ENCODE data around the gene TRRAP. TPM values are rescaled to one million over a fixed set of nuclear protein-coding genes. Genes with fewer than 3 reads are reported as not detected.

TRRAP gene
- total RNA-seq, 1 donor from 2014 or later: 66.9 TPM

DNA sequence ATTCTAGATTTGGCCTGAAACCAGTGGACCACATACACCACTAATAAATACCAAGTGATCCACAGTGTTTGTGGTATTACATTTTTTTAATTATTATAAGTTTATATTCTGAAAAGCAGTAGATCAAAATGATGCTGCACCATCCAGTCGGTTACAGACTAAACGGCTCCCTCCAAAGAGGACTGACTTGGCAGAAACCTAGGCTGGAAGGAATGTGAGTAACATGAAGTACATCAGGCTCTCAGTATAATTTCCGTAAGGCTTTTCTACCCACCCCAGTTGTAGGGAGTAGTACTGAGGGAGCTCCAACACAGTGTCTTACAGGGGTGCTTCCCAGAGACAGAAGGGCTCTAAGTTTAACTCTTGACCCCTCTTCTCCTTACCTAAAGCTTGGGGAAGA, 119.5 kb downstream of the TRRAP start:
- no peaks in the 10 kb centered on the region for H3K36me3 Mint-ChIP-seq (ENCODE audit: low read depth)
- H3K27ac Mint-ChIP-seq (ENCODE audit: unreplicated experiment): no peak overlapping the region
- no peak for DNase-seq (ENCODE audit: low read depth, low spot score)
- H3K27me3 Mint-ChIP-seq (ENCODE audit: low read depth): no peaks in the 10 kb centered on the region
- H3K4me3 Mint-ChIP-seq: no peak overlapping the region
- no peaks in the 10 kb centered on the region for H3K4me1 Mint-ChIP-seq
- no peaks in the 10 kb centered on the region for H3K9me3 Mint-ChIP-seq
- TF ChIP-seq, protein P1, sequence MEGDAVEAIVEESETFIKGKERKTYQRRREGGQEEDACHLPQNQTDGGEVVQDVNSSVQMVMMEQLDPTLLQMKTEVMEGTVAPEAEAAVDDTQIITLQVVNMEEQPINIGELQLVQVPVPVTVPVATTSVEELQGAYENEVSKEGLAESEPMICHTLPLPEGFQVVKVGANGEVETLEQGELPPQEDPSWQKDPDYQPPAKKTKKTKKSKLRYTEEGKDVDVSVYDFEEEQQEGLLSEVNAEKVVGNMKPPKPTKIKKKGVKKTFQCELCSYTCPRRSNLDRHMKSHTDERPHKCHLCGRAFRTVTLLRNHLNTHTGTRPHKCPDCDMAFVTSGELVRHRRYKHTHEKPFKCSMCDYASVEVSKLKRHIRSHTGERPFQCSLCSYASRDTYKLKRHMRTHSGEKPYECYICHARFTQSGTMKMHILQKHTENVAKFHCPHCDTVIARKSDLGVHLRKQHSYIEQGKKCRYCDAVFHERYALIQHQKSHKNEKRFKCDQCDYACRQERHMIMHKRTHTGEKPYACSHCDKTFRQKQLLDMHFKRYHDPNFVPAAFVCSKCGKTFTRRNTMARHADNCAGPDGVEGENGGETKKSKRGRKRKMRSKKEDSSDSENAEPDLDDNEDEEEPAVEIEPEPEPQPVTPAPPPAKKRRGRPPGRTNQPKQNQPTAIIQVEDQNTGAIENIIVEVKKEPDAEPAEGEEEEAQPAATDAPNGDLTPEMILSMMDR (conservative IDR thresholded peaks at IDR 0.05): no peak

DNA sequence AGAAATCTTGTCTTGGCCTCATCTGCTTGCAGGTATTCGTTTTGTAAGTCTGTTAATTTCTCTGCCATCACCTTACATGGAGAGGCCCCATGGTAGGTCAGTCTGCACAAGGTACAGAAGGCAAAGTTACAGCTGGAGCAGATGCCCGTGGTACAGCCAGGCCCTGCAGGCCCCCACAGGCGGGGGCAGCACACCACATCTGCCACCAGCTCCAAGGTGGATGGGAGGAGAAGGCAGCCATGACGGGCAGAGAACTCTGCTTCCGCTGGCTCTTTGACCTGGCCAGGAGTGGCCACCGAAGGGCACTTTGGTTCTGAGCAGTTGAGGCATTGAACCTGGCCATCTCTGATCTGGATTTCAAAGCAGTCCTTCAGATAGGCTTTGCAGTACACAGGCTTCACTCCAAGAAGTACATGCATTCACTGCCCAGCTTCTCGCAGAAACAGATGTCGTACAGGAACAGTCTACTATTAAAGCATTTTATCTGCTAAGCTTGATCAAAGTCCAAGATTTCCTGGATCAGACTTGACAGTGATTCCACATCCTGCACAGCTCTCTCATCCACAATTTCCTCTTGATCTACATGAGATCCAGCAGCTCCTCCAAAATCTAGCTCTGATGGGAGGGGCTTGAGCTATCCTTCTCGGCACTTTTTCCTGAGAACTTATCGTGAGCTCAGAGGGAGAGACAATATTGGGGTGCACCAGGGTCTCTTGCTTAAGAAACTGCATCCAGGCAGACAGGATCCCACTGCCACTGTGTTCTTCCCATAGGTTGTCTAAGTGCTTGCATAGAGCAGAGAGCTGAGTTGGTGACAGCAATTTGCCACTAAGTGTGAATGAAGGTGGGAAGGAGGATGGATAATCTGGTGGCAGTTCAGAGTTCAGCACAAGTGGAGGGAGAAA, 120.7 kb downstream of the TRRAP start:
- no peaks in the 10 kb centered on the region for H3K27me3 Mint-ChIP-seq (ENCODE audit: low read depth)
- no peaks in the 10 kb centered on the region for H3K4me1 Mint-ChIP-seq
- DNase-seq (ENCODE audit: low read depth, low spot score): no peak

GRCh38 chr7:99000196-99000903, 122.0 kb downstream of the TRRAP start:
- Mint-ChIP-seq H3K4me1 (no peaks in the 10 kb centered on the region), H3K27me3 (ENCODE audit: low read depth) (no peaks in the 10 kb centered on the region), H3K9me3 (no peaks in the 10 kb centered on the region), H3K36me3 (ENCODE audit: low read depth) (peaks cover 4% of the 10 kb centered on the region), H3K27ac (ENCODE audit: unreplicated experiment) (no peak overlapping the region), H3K4me3 (no peak overlapping the region)
- no peak for DNase-seq (ENCODE audit: low read depth, low spot score)
- TF ChIP-seq, protein P1 (conservative IDR thresholded peaks at IDR 0.05): no peak

More for the DNA sequence above, 120.7 kb downstream of the TRRAP start:
- Mint-ChIP-seq H3K4me3 (no peak overlapping the region), H3K36me3 (ENCODE audit: low read depth) (no peaks in the 10 kb centered on the region), H3K9me3 (no peaks in the 10 kb centered on the region), H3K27ac (ENCODE audit: unreplicated experiment) (peak overlapping the region; percentile 79)
- TF ChIP-seq, protein P1 (conservative IDR thresholded peaks at IDR 0.05): no peak

DNA sequence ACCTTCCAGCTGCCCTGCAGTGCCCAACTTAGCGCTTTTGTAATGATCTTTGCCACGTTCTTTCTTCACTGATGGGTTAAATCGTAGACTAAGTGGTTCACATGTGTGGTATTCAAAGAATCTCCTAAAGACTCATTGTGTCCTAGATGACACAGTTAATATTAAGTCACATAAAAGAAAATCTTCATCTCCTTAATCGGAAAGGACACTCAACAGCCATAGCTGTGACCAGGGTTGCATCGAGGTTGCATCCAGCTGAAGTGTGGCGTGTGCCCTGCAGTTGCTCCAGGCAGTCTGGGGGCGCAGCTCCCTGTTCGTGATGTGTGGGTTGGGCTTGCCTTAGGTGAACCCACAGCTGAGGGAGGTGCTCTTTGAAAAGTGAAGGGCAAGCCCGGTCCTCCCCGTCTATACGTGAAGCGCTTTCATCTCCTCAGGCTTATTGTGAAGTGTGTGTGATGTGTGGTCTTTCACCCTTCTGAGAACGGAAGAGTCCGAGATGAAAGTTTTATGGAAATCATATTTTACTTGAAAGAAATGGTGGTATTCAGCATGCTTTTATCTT, 122.7 kb downstream of the TRRAP start:
- H3K27me3 Mint-ChIP-seq (ENCODE audit: low read depth): no peaks in the 10 kb centered on the region
- no peak overlapping the region for H3K27ac Mint-ChIP-seq (ENCODE audit: unreplicated experiment)
- H3K36me3 Mint-ChIP-seq (ENCODE audit: low read depth): peaks cover 6% of the 10 kb centered on the region

More for the DNA sequence above, 122.7 kb downstream of the TRRAP start:
- Mint-ChIP-seq H3K9me3 (no peaks in the 10 kb centered on the region), H3K4me3 (no peak overlapping the region), H3K4me1 (no peaks in the 10 kb centered on the region)
- TF ChIP-seq, protein P1 (conservative IDR thresholded peaks at IDR 0.05): no peak
- no peak for DNase-seq (ENCODE audit: low read depth, low spot score)
